Fibroblast of upper back skin (primary cell): ENCODE data around the gene C11orf54.
A peak's percentile ranks its signal among the peaks of the same experiment; 100 is the strongest.
"Not testable (repeated sequence)": the region's sequence is repeated elsewhere in the genome, so short reads cannot be mapped to it uniquely, and the experiment has no call there.

Experiments
- DNase-seq: peaks from one replicate; pipeline ENCODE4 v3.0.0-alpha.2; 2013

The C11orf54 gene

GRCh38 chr11:93767018-93767417 lies 25.5 kb downstream of the C11orf54 start:
- no peak for DNase-seq

GRCh38 chr11:93770160-93770559 lies 28.7 kb downstream of the C11orf54 start:
- DNase-seq, result no peak

GRCh38 chr11:93772123-93772522 lies 30.7 kb downstream of the C11orf54 start:
- no peak for DNase-seq

GRCh38 chr11:93773045-93773477 lies 31.6 kb downstream of the C11orf54 start:
- no peak for DNase-seq

- DNase-seq, result no peak
Observed at GRCh38 chr11:93773601-93774200, 32.2 kb downstream of the C11orf54 start.

- not testable (repeated sequence) for DNase-seq
Observed at GRCh38 chr11:93774560-93774959, 33.1 kb downstream of the C11orf54 start.

GRCh38 chr11:93775289-93775688 lies 33.8 kb downstream of the C11orf54 start:
- no peak for DNase-seq

GRCh38 chr11:93783362-93783761 lies 41.9 kb downstream of the C11orf54 start:
- DNase-seq, result no peak

GRCh38 chr11:93783765-93784144 lies 42.3 kb downstream of the C11orf54 start:
- DNase-seq, result no peak

GRCh38 chr11:93784145-93784934 lies 42.9 kb downstream of the C11orf54 start, which contains the start of gene MED17:
Gene MED17, plus strand, starts transcription at chr11:93784282. Its CDS starts 232 bp downstream, at chr11:93784514.
- peak; percentile 94 for DNase-seq

GRCh38 chr11:93784935-93785360 lies 43.5 kb downstream of the C11orf54 start:
- no peak for DNase-seq

- no peak for DNase-seq
Observed at GRCh38 chr11:93791493-93791892, 50.0 kb downstream of the C11orf54 start.

- DNase-seq, result no peak
Observed at GRCh38 chr11:93796441-93797231, 55.2 kb downstream of the C11orf54 start.

GRCh38 chr11:93801366-93801765 lies 59.9 kb downstream of the C11orf54 start:
- no peak for DNase-seq

GRCh38 chr11:93804879-93805278 lies 63.4 kb downstream of the C11orf54 start:
- no peak for DNase-seq

- DNase-seq, result no peak
Observed at GRCh38 chr11:93807980-93808379, 66.5 kb downstream of the C11orf54 start.

- no peak for DNase-seq
Observed at GRCh38 chr11:93813974-93814373, 72.5 kb downstream of the C11orf54 start.
